B cell (primary cell): ENCODE measurements around the gene STK24. TPM values are rescaled to one million over a fixed set of nuclear protein-coding genes. Genes with fewer than 3 reads are reported as not detected.

ENCODE experiments used
- ATAC-seq: fragments of 200-7000 bp; cut with Tn5 transposase; one replicate; pipeline ENCODE4 v1.10.0; 2021; ENCODE audit warnings: low read depth, mild to moderate bottlenecking, moderate number of reproducible peaks, moderate library complexity
- CTCF ChIA-PET: fragments of 350-600 bp; sonication (Branson Sonifier 250); formaldehyde crosslinking; loops from one replicate; lab custom pipeline; 2021; ENCODE audit warnings: antibody characterized with exemption, inconsistent platforms; lab: Charles Lee
- POLR2A ChIA-PET: fragments of 350-600 bp; sonication (Branson Sonifier 250); formaldehyde crosslinking; loops from one replicate; lab custom pipeline; 2021; ENCODE audit warnings: antibody characterized with exemption; lab: Charles Lee
- DNase-seq: peaks from one replicate; pipeline ENCODE4 v3.0.0; 2013
- H2AFZ ChIP-seq: 2 replicates; pipeline ENCODE4 v1.6.1; 2012; ENCODE audit warnings: mild to moderate bottlenecking, low read depth, low read length; ENCODE audit not compliant: insufficient read depth, poor library complexity, severe bottlenecking
- H3K27ac ChIP-seq, 2 donors: 1 replicate in 1 of 2; 2 replicates in 1 of 2; pipeline ENCODE4 v1.5.1; 2012 to 2013; ENCODE audit warnings: low read length in 2 of 2, mild to moderate bottlenecking in 2 of 2, moderate library complexity in 1 of 2
- H3K27me3 ChIP-seq, 4 experiments: fragments of 200-600 bp in 1 of 4; sonication (generic) in 1 of 4; replicated peaks in 1 of 4; 1 replicate in 2 of 4; 2 replicates in 2 of 4; pipeline versions ENCODE4 v1.6.1 to v1.7.0; 2013 to 2016; ENCODE audit warnings: low read length in 3 of 4, mild to moderate bottlenecking in 2 of 4, mixed read lengths in 1 of 4, moderate library complexity in 1 of 4; ENCODE audit not compliant: insufficient read depth in 4 of 4, control insufficient read depth in 3 of 4; ENCODE audit errors: control extremely low read depth in 1 of 4
- H3K36me3 ChIP-seq, 2 experiments: replicated peaks in 1 of 2; 1 replicate in 1 of 2; 2 replicates in 1 of 2; pipeline versions ENCODE4 v1.6.1 to v1.7.1; 2013; ENCODE audit warnings: low read length in 1 of 2; ENCODE audit not compliant: insufficient read depth in 2 of 2, control insufficient read depth in 1 of 2; ENCODE audit errors: control extremely low read depth in 1 of 2, extremely low read depth in 1 of 2
- H3K4me1 ChIP-seq, 2 donors: fragments of 200-600 bp in 1 of 2; sonication (generic) in 1 of 2; 1 replicate in 1 of 2; 2 replicates in 1 of 2; pipeline versions ENCODE4 v1.5.1 to v1.6.1; 2013 to 2017; ENCODE audit warnings: low read length in 2 of 2; ENCODE audit not compliant: control insufficient read depth in 2 of 2, insufficient read depth in 2 of 2
- H3K4me2 ChIP-seq: replicated peaks from 2 replicates; pipeline ENCODE3; 2012; ENCODE audit warnings: mild to moderate bottlenecking, low read depth, low read length; ENCODE audit not compliant: poor library complexity, severe bottlenecking
- H3K4me3 ChIP-seq, 5 experiments: fragments of 200-600 bp in 1 of 5; sonication (generic) in 1 of 5; 1 replicate in 3 of 5; 2 replicates in 2 of 5; pipeline versions ENCODE4 v1.5.1 to v1.7.0; 2011 to 2016; ENCODE audit warnings: low read length in 4 of 5, mild to moderate bottlenecking in 4 of 5, low read depth in 2 of 5, control low read depth in 1 of 5, moderate library complexity in 1 of 5; ENCODE audit not compliant: insufficient read depth in 1 of 5; ENCODE audit errors: control extremely low read depth in 1 of 5, extremely low read depth in 1 of 5
- H3K79me2 ChIP-seq: fragments of 200-600 bp; sonication (generic); one replicate; pipeline ENCODE4 v1.6.0; 2016; ENCODE audit warnings: low read length; ENCODE audit not compliant: control insufficient read depth, insufficient read depth
- H3K9ac ChIP-seq: fragments of 200-600 bp; sonication (generic); 2 replicates; pipeline ENCODE4 v1.6.1; 2017; ENCODE audit warnings: mild to moderate bottlenecking, low read length, moderate library complexity
- H3K9me3 ChIP-seq, 3 donors: one replicate each; pipeline versions ENCODE4 v1.6.1 to v1.7.1; 2013; ENCODE audit warnings: low read length in 2 of 3; ENCODE audit not compliant: control insufficient read depth in 2 of 3, insufficient read depth in 1 of 3; ENCODE audit errors: control extremely low read depth in 1 of 3
- H4K20me1 ChIP-seq: 2 replicates; pipeline ENCODE4 v1.6.0; 2012; ENCODE audit warnings: mild to moderate bottlenecking, low read length; ENCODE audit not compliant: insufficient read depth, control insufficient read depth, poor library complexity, severe bottlenecking
- H3K27ac Mint-ChIP-seq: one replicate; pipeline ENCODE4 v1.8.0; 2021; ENCODE audit warnings: mixed read lengths
- H3K27me3 Mint-ChIP-seq: one replicate; pipeline ENCODE4 v1.8.0; 2021; ENCODE audit warnings: mixed read lengths
- H3K4me1 Mint-ChIP-seq: one replicate; pipeline ENCODE4 v1.8.0; 2021; ENCODE audit warnings: mixed read lengths
- H3K4me3 Mint-ChIP-seq: one replicate; pipeline ENCODE4 v1.8.0; 2021; ENCODE audit warnings: mixed read lengths
- H3K9me3 Mint-ChIP-seq: one replicate; pipeline ENCODE4 v1.8.0; 2022; ENCODE audit warnings: mixed read lengths; ENCODE audit not compliant: insufficient read depth
- EZH2 ChIP-seq: IDR thresholded peaks from 2 replicates; pipeline ENCODE4 v1.6.1; 2012; ENCODE audit warnings: borderline replicate concordance, low read depth, mild to moderate bottlenecking, moderate library complexity, low read length; ENCODE audit not compliant: insufficient read depth, poor library complexity, severe bottlenecking
- WGBS: methylation state at CpG from one replicate; pipeline ENCODE4 v1.1.5; 2013; ENCODE audit warnings: missing lambda C conversion rate; ENCODE audit not compliant: insufficient coverage; 5-methylcytosine and 5-hydroxymethylcytosine counted together
- intact Hi-C: fragments of 100-400 bp; cut with micrococcal nuclease; formaldehyde crosslinking; loops from one replicate; pipeline ENCODE4 v1.10.0; 2022
- polyA plus RNA-seq: library from polyadenylated mRNA; depleted of rRNA; stranded (reverse); fragments of >200 nt; gene quantifications from 2 replicates; pipeline ENCODE4 v1.2.3, GENCODE V29; 2012
- total RNA-seq, 2 donors: library from RNA; stranded (reverse); fragments of 120-200 nt in 1 of 2; gene quantifications; 1 replicate in 1 of 2; 2 replicates in 1 of 2; pipeline versions ENCODE4 v1.2.3 to v1.2.4, GENCODE V29; 2013 to 2022
- TF ChIP-seq, protein P1 (sequence below): fragments of 200-600 bp; IDR thresholded peaks from one replicate; pipeline ENCODE4 v1.8.0; 2022; ENCODE audit warnings: antibody characterized with exemption, mild to moderate bottlenecking

STK24 gene
- total and polyA plus RNA-seq, 2 donors (not counting 1 experiment from before 2014, with no cell fraction given) = 47.2 to 117 TPM

- Mint-ChIP-seq H3K4me3 (no peak overlapping the region), H3K27me3 (no peaks in the 10 kb centered on the region), H3K9me3 (no peaks in the 10 kb centered on the region), H3K4me1 (peaks cover 89% of the 10 kb centered on the region), H3K27ac (no peak overlapping the region)
- Histone ChIP-seq H4K20me1 (peaks cover 100% of the 10 kb centered on the region), H3K9ac (no peak overlapping the region), H2AFZ (no peak overlapping the region), H3K4me1 (peaks cover 50 to 51% of the 10 kb centered on the region in 2 donors), H3K36me3 (peaks cover 4 to 28% of the 10 kb centered on the region in 2 experiments), H3K27ac (no peak overlapping the region), H3K27me3 (no peaks in the 10 kb centered on the region), H3K79me2 (peaks cover 98% of the 10 kb centered on the region), H3K9me3 (no peaks in the 10 kb centered on the region), H3K4me3 (no peak overlapping the region), H3K4me2 (no peak overlapping the region)
- no peak for ATAC-seq
- intact Hi-C loops = no loop called here
- CTCF ChIA-PET = no interaction called here
- TF ChIP-seq, protein P1, sequence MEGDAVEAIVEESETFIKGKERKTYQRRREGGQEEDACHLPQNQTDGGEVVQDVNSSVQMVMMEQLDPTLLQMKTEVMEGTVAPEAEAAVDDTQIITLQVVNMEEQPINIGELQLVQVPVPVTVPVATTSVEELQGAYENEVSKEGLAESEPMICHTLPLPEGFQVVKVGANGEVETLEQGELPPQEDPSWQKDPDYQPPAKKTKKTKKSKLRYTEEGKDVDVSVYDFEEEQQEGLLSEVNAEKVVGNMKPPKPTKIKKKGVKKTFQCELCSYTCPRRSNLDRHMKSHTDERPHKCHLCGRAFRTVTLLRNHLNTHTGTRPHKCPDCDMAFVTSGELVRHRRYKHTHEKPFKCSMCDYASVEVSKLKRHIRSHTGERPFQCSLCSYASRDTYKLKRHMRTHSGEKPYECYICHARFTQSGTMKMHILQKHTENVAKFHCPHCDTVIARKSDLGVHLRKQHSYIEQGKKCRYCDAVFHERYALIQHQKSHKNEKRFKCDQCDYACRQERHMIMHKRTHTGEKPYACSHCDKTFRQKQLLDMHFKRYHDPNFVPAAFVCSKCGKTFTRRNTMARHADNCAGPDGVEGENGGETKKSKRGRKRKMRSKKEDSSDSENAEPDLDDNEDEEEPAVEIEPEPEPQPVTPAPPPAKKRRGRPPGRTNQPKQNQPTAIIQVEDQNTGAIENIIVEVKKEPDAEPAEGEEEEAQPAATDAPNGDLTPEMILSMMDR = no peak
- TF ChIP-seq EZH2 = no peak
- POLR2A ChIA-PET = no interaction called here
- DNase-seq = no peak
- 97% methylated on average over 4 of the region's 8 CpGs for WGBS
Measured at GRCh38 chr13:98538876-98539275, 38.0 kb downstream of the STK24 start.

GRCh38 chr13:98537740-98538139 lies 39.2 kb downstream of the STK24 start:
- POLR2A ChIA-PET = interaction anchor here (0.6 kb wide), 1 partner anchor 90 kb away, joined by 7 read pairs; no protein-coding TSS in a partner anchor
- H3K4me3 Mint-ChIP-seq = no peak overlapping the region
- CTCF ChIA-PET = interaction anchor here (0.7 to 0.9 kb wide), 4 partner anchors 12 to 87 kb away, joined by 3 read pairs; no protein-coding TSS in a partner anchor
- H3K9ac ChIP-seq = no peak overlapping the region
- ATAC-seq (no peak), DNase-seq (no peak)
- H3K27me3 Mint-ChIP-seq = no peaks in the 10 kb centered on the region
- H3K4me1 ChIP-seq = peaks cover 39% of the 10 kb centered on the region in 2 donors
- H3K4me2 ChIP-seq = no peak overlapping the region
- H4K20me1 ChIP-seq = peaks cover 99% of the 10 kb centered on the region
- H3K27me3 ChIP-seq = no peaks in the 10 kb centered on the region
- H3K9me3 ChIP-seq = no peaks in the 10 kb centered on the region
- peaks cover 4 to 28% of the 10 kb centered on the region in 2 experiments for H3K36me3 ChIP-seq
- peaks cover 83% of the 10 kb centered on the region for H3K4me1 Mint-ChIP-seq
- TF ChIP-seq, protein P1 = no peak
- no peak for TF ChIP-seq EZH2
- no peak overlapping the region for H3K4me3 ChIP-seq
- 100% methylated on average over 5 of the region's 6 CpGs for WGBS
- no peak overlapping the region for H2AFZ ChIP-seq
- peaks cover 98% of the 10 kb centered on the region for H3K79me2 ChIP-seq
- H3K9me3 Mint-ChIP-seq = no peaks in the 10 kb centered on the region
- intact Hi-C loops = no loop called here
- H3K27ac ChIP-seq = no peak overlapping the region
- no peak overlapping the region for H3K27ac Mint-ChIP-seq
